ENCODE data around the gene RASL11B. TPM values are rescaled to one million over a fixed set of nuclear protein-coding genes. Genes with fewer than 3 reads are reported as not detected.

RASL11B gene
- total and polyA plus RNA-seq, 2 donors (not counting 3 experiments of a cell fraction or from before 2014, with no cell fraction given): 0.83 TPM; not detected in 1

DNA sequence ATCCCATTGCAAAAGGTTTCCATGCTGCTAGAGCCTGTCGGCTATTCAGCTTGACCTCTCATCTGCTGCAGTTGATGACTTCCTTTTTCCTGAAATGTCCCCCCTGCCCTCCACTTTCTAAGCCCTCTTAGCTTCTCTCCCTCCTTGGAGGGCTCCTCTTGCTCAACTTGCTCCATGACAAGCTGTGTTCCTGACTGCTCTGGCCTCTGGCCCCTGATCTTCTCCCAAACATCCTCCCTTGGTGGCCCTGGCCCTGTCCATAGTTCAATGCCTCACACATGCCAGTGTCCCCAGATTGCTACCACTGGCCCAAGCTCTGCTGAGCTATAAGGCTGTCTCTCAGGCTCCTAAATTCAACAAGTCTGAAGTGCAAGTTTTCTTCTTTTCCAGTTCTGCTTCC is 29.6 kb downstream of the RASL11B start:
- H3K79me2 ChIP-seq (ENCODE audit: control insufficient read depth, insufficient read depth, low read length): no peaks in the 10 kb centered on the region
- no peaks in the 10 kb centered on the region for H4K20me1 ChIP-seq (replicated peaks; ENCODE audit: control insufficient read depth, extremely low read depth, insufficient read depth, low read length)
- no peak overlapping the region for H3K4me3 ChIP-seq (replicated peaks in 1 of 3; ENCODE audit: insufficient read depth in 1 of 3, low read depth in 1 of 3, low read length in 3 of 3)
- CTCF ChIA-PET: interaction anchor here (1.5 kb wide), 1 partner anchor 10 kb away, joined by 3 read pairs; no protein-coding TSS in a partner anchor
- intact Hi-C loops (cut with micrococcal nuclease): no loop called here
- no peaks in the 10 kb centered on the region for H3K27me3 ChIP-seq (ENCODE audit: control insufficient read depth in 2 of 2, insufficient read depth in 2 of 2, low read length in 2 of 2)
- H3K27ac ChIP-seq (ENCODE audit: insufficient read depth, low read depth, low read length): no peak overlapping the region
- H3K4me1 ChIP-seq (ENCODE audit: control insufficient read depth, extremely low read depth, insufficient read depth, low read length): no peaks in the 10 kb centered on the region
- no peaks in the 10 kb centered on the region for H3K9me3 ChIP-seq (replicated peaks; ENCODE audit: control insufficient read depth, insufficient read depth, low read length)
- no peak overlapping the region for H3K9ac ChIP-seq (replicated peaks; ENCODE audit: extremely low read depth, insufficient read depth, low read length)
- POLR2A ChIA-PET: no interaction called here
- dilution Hi-C loops (cut with MboI; ENCODE audit: extremely low pct_ligation_motif_present, low sequenced_read_pairs): no loop called here
- no TSS peak for BruUV-seq (replicated peaks)
- DNase-seq (ENCODE audit: low read depth, low spot score) (no peak), FAIRE-seq (no peak)
- H3K9me1 ChIP-seq (replicated peaks; ENCODE audit: control insufficient read depth, extremely low read depth, insufficient read depth, low read length): no peaks in the 10 kb centered on the region
- no peak for TF ChIP-seq FOS (IDR thresholded peaks at IDR 0.05; ENCODE audit: borderline replicate concordance, insufficient read depth, low read length)
- TF ChIP-seq, protein P1, sequence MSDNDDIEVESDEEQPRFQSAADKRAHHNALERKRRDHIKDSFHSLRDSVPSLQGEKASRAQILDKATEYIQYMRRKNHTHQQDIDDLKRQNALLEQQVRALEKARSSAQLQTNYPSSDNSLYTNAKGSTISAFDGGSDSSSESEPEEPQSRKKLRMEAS (IDR thresholded peaks at IDR 0.05; ENCODE audit: insufficient read depth, insufficient read length): no peak
- no peak for TF ChIP-seq POLR2AphosphoS5 (IDR thresholded peaks at IDR 0.05; ENCODE audit: insufficient read depth, low read depth, low read length)
- no peak for TF ChIP-seq JUN (IDR thresholded peaks at IDR 0.05; ENCODE audit: borderline replicate concordance, insufficient read depth, insufficient read length, low read depth)
- no peak for TF ChIP-seq EZH2 (IDR thresholded peaks at IDR 0.05; ENCODE audit: borderline replicate concordance, low read depth, low read length, severe bottlenecking)
- no peak for TF ChIP-seq POLR2A (IDR thresholded peaks at IDR 0.05; ENCODE audit: low read depth, low read length)
- TF ChIP-seq, protein P2, sequence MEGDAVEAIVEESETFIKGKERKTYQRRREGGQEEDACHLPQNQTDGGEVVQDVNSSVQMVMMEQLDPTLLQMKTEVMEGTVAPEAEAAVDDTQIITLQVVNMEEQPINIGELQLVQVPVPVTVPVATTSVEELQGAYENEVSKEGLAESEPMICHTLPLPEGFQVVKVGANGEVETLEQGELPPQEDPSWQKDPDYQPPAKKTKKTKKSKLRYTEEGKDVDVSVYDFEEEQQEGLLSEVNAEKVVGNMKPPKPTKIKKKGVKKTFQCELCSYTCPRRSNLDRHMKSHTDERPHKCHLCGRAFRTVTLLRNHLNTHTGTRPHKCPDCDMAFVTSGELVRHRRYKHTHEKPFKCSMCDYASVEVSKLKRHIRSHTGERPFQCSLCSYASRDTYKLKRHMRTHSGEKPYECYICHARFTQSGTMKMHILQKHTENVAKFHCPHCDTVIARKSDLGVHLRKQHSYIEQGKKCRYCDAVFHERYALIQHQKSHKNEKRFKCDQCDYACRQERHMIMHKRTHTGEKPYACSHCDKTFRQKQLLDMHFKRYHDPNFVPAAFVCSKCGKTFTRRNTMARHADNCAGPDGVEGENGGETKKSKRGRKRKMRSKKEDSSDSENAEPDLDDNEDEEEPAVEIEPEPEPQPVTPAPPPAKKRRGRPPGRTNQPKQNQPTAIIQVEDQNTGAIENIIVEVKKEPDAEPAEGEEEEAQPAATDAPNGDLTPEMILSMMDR (IDR thresholded peaks at IDR 0.05; ENCODE audit: extremely low read depth in 1 of 2, insufficient read depth in 1 of 2, low read depth in 1 of 2, low read length in 2 of 2): no peak
- no peak for TF ChIP-seq MYC (IDR thresholded peaks at IDR 0.05; ENCODE audit: low read depth, low read length)
- TF ChIP-seq GATA2 (IDR thresholded peaks at IDR 0.05; ENCODE audit: insufficient read depth, insufficient read length, low read depth, low read length): no peak
- H3K4me2 ChIP-seq (ENCODE audit: insufficient read depth, low read length): no peak overlapping the region
- no peak overlapping the region for H2AFZ ChIP-seq (ENCODE audit: low read depth, low read length)
- H3K36me3 ChIP-seq (ENCODE audit: control insufficient read depth in 2 of 2, extremely low read depth in 1 of 2, insufficient read depth in 2 of 2, low read length in 2 of 2): no peaks in the 10 kb centered on the region
